HG03520 (cell line): Measurements from ENCODE around the gene POU6F2.
"Not testable (repeated sequence)": the region's sequence is repeated elsewhere in the genome, so short reads cannot be mapped to it uniquely, and the experiment has no call there.

Experiments used
- ATAC-seq: cut with Tn5 transposase; IDR thresholded peaks from one replicate; pipeline ENCODE4 v1.9.1; 2021; ENCODE audit warnings: mild to moderate bottlenecking, moderate library complexity; ENCODE audit not compliant: unreplicated experiment

POU6F2 gene

DNA sequence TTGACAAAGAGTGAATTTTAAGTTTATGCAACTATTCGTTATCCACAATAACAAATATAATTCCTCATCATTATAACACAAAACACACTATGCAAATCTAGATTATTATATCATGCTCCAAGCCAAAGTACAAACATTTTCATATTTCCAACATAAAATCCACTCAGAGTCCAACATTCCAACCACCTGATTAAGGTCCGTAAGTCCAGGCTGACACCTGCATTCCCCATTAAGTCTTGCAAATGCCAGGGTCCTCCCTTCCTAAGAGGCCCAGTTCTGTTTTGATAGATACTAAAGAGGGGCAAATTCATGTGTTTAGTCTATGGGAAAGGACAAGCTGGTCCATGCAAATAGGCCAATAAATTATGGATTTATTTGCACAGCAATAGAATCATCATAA lies 206.1 kb downstream of the POU6F2 start:
- ATAC-seq, result no peak

DNA sequence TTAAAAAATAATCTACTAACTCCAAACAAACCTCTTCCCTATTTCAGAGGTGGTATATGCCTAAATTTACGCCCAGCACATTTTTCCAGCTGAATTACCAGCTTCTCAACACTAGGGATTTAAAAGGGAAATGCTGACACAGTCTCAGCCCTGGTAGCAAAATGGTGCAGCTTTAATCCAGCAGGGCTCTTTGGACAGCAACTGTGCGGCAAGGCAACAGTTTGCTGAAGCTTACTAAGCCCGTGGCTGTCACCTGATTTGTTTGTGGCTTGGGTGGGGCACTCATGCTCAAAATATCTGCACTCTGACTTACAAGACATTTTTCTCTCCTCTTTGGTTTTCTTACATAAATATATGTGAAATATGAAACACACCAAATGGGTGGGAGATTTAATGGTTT lies 206.7 kb downstream of the POU6F2 start:
- ATAC-seq, result no peak

- ATAC-seq, result no peak
These were observed 208.4 kb downstream of the POU6F2 start for GRCh38 chr7:39186131-39186530.

DNA sequence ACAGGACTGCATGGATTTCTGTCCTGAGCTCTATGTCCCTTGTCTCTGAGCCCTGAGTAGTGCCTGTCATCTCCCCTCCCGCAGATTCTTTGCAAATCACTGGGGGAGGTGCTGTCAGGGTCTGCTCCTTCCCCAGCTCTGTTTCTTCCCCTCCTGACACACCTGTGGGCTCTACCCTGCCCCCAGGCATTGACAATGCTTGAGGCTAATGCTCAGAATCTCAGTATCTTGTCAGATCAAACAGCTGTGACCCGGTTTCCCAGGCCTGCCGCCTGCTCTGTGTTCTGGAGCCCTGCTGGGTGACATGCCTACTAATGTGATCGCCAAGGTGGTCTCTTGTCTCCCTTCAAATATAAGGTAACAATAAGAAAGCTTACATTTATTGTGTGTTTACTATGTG lies 209.0 kb downstream of the POU6F2 start:
- ATAC-seq, result no peak

- no peak for ATAC-seq
These were observed 209.4 kb downstream of the POU6F2 start for GRCh38 chr7:39187130-39187529.

DNA sequence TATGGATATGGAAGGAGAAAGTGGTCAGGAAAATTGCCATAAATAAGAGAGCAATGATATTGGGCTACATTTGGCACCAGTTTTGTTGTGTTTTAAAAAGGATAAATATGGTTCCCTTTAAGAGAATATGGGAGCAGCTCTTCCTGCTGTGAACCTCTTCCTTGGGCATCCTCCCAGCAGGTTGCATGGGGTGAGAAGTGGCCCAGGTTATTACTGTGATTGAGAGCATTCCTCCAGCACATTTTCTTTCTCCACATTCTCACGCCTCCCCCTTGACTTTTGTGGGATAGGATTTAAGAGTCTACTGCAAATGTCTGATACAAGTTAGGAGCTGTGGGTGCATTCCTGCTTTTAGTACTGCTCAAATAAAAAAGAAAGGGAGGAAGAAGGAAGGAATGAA lies 214.8 kb downstream of the POU6F2 start:
- no peak for ATAC-seq

- ATAC-seq, result not testable (repeated sequence)
These were observed 216.7 kb downstream of the POU6F2 start for GRCh38 chr7:39194388-39194787.

GRCh38 chr7:39195967-39196366 lies 218.3 kb downstream of the POU6F2 start:
- ATAC-seq, result no peak

DNA sequence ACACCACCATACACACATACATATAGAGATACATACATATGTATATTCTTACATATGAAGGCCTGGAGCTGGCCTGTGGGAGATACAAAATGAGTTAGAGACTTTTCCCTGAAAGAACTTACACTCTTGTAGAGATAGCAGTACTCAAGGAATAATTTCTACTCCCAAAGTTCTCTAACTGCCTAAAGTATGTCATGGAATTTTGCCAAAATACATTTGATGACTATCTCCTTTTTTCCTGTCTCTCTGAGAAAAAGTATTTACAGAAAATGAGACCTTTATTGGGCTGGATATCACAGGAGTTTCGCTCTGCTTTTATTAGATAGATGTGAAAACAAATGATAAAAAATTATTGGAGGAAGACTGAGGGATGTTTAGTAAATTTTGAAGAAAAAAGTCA lies 220.1 kb downstream of the POU6F2 start:
- no peak for ATAC-seq

GRCh38 chr7:39198556-39198955 lies 220.8 kb downstream of the POU6F2 start:
- ATAC-seq, result no peak

DNA sequence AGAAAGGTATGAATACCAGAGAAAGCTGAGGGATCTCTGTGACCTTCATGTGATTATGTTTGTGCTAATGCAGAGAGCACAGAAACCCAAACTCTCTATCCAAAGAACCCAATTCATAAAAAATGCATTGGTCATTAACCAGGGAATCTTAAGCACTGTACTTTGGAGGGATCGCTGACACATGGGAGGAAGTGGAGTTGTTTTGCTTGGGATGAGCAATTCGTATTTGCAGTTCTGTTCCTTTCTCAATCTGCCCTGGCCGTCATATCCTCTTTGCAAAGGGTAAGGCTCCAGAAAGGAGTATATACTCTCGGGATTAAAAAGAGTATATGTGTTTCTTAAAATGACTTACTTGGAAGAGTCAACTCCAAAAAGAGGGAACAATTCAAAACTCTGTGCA lies 221.3 kb downstream of the POU6F2 start:
- ATAC-seq, result no peak

DNA sequence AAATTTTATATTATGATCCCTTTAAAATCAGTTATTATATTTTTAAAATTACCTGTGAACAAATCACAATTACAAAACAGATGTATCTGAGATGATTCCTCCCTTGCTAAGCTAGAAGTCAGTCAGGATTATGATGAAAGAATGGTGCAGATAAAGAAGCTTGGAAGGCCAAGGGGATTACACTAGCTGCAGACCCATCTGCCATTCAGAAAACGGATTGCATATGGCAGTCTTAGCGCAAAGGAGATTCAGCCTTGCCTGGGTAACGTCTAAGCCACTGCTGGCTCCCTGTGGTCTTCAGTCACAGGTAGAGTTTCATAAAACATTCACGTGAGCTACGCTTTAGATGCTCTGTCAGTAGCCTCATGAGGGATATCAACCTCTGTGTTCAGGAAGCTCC lies 222.2 kb downstream of the POU6F2 start:
- ATAC-seq, result no peak

GRCh38 chr7:39202041-39202440 lies 224.3 kb downstream of the POU6F2 start:
- ATAC-seq, result no peak

DNA sequence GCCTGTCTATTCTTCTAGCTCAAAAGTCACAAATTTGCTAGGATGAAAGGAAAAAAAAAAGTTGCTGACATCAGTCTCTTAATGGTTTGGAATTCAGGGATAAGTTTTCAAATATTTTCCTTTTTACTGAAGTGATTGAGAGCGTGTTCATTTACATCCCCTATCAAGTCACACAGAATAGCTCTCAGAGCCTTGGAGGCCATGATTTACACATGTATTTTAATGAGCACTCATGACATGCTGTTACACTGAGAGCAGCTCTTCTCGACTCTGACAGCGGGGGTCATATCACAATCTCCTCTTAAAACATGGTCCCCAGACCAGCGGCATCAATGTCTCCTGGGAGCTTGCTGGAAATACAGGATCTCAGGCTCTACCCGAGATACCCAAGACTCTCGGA lies 232.7 kb downstream of the POU6F2 start:
- no peak for ATAC-seq

DNA sequence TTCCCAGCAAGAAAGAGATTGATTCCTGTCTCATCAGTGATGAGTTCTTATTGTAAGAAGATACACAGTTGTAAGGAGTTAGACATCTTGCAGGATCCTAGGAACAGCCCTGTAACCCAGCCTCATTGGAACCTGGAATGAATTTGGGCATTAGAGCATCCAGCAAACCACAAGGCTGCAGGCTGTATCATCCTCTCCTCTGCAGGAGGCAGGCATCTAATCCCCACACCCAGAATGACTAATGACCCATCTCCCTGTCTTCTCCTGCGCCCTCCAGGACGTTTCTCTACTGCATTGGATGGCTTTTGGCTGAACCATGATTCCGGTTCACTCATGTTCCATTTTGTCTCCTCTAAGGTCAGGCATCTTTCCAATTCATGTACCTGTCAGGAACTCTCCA lies 233.9 kb downstream of the POU6F2 start:
- no peak for ATAC-seq

DNA sequence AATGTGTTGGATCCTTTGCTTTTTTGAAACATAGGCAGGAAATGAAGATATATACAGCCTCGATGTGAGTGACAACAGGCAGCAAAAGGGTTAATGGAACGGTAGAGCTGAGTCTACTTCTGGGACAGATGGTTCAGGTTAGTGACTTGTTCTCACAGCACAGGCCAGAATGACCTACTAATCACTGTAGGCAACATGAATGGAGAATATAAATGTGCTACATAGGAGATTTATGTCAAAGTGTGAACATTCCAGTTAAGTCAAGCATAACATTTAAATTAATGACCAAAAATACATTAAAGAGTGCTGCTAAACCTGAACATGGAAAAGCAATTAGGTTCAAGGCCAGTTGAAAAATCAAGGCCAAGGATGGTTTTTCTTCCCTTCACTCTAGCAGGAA lies 235.2 kb downstream of the POU6F2 start:
- no peak for ATAC-seq

GRCh38 chr7:39217783-39218182 lies 240.1 kb downstream of the POU6F2 start:
- no peak for ATAC-seq

GRCh38 chr7:39219869-39220268 lies 242.2 kb downstream of the POU6F2 start:
- ATAC-seq, result no peak

DNA sequence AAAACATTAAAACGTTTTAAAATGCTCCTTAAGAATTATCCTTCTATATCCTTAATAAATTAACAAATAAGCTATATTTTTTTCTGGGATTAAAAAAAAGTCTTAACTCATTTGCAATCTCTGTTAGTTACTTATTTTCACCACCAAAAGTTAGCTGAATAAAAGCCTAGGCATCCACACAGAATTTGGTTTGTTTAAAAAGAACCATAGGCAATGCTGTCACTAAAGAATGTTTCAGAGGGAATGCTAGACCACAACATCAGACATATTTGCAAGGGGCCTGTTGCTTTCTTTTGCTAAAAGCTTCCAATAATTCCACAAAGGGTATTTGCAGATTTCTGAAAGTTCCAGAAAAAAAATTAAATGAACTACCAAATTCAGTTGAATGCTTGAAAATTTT lies 244.2 kb downstream of the POU6F2 start:
- no peak for ATAC-seq

DNA sequence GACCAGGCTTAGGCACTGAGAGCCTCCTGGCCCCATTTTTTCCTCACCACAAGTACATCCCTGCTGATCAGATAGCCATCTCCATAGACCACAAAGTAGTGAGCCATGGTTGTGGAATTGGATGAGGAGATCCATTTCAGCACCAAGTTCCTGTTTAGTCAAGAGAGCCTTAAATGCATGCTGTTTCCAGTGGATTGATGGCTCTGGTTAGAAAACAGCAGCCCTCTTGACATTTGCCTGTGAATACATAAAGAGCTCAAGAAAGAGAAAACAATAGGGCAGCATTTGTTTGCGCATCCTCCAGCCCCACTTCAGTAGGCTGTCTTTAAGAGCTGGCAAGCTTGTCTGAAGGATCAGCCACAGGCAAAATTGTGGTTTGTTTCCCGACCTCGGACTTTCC lies 251.2 kb downstream of the POU6F2 start:
- ATAC-seq, result no peak

- ATAC-seq, result no peak
These were observed 256.3 kb downstream of the POU6F2 start for GRCh38 chr7:39233851-39234529.

DNA sequence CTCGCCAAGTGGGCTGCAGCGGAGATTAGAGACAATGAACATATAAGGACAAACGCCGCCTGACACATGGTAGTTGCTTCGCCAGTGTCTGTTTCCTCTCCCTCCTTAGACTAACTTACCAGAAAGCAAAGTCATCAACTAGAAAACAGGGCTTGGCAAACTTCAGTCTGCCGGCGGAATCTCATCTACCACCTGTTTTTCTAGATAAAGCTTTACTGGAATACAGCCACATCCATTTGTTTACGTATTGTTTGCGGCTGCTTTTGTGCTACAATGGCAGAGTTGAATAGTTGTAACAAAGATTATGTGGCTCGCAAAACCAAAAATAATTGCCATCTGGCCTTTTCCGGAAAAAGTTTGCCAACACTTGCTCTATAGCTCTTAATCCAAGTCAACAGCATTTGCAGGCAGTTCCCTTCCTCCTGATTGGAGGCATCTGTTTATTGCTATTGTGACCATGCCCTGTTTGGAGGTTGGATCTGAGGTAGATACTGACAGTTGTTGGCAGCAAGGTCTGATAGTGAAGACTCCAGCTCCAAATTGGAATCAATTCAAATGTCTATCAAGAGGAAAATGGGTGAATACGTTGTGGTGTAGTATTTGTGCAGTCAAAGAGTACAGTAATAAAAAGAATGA lies 260.6 kb downstream of the POU6F2 start:
- no peak for ATAC-seq

- no peak for ATAC-seq
These were observed 263.2 kb downstream of the POU6F2 start for GRCh38 chr7:39240864-39241263.
